GM19043 (cell line): ENCODE results near the gene PHOSPHO1.
A peak's percentile ranks its signal among the peaks of the same experiment; 100 is the strongest.
"Not testable (repeated sequence)": the region's sequence is repeated elsewhere in the genome, so short reads cannot be mapped to it uniquely, and the experiment has no call there.

Experiments
- ATAC-seq: cut with Tn5 transposase; IDR thresholded peaks from one replicate; pipeline ENCODE4 v1.9.1; 2021; ENCODE audit warnings: low read depth; ENCODE audit not compliant: unreplicated experiment

The PHOSPHO1 gene, protein sequence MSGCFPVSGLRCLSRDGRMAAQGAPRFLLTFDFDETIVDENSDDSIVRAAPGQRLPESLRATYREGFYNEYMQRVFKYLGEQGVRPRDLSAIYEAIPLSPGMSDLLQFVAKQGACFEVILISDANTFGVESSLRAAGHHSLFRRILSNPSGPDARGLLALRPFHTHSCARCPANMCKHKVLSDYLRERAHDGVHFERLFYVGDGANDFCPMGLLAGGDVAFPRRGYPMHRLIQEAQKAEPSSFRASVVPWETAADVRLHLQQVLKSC

DNA sequence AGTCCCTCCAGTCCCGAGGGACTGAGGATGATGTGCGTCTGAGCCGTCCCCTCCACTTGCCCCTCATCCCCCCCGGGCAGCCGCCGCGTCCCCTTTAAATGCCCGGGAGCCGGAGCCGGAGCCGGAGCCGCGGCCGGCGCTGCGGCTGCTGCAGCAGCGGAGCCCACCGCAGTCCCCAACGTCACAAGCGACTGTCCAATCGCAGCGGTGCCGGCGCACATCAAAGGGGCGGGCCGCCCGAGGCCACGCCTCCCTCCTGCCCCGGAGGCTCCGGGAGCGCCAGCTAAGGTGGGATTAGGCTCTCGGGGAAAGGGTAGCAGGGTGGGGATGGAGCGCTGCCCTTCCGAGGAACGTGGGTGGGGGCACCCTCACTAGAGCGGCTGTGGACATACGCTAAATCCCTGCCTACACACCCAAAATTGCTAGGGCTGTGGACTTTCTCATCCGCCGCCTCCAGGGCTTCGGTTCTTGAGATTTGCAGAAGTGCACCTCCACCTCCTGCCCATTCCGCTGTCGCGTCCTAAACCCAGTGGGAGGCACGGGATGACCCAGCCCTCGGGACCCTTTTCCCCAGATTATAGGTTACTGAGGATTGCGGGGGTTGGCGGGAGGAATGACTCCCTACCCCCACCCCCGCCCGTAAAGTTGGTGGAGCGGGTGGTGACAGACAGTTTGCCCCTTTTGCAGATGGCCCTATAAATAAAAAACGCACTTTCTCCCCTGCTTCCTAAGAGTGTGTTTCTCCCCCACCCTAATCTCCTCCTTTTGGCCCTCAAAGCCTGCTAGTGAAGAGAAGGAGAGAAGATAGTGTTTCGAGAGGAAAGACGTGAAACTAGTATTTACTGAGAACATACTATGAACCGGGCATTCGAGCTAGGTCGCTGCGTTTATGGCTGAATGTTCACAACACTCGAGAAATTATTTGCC is at the start of gene PHOSPHO1:
Gene PHOSPHO1, minus strand, starts transcription at position 152 of the 927 bp plus-strand sequence. CDS start 4,096 bp downstream, outside the sequence.
- peak; percentile 85 for ATAC-seq

DNA sequence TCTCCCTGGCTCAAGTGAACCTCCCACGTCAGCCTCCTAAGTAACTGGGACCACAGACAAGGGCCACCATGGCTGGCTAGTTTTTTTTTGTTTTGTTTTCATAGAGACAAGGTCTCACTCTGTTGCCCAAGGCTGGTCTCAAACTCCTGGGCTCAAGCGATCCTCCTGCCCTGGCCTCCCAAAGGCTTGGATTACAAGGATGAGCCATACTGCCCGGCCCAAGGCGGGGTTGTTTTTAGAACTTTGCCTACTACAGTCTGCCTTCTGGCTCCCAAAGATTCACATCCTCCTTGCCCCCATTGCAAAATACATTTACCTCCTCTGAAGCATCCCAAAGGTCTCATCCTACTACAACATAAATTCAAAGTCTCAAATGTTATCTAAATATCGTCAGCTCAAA is 49.5 kb upstream of the PHOSPHO1 start:
- ATAC-seq = no peak

DNA sequence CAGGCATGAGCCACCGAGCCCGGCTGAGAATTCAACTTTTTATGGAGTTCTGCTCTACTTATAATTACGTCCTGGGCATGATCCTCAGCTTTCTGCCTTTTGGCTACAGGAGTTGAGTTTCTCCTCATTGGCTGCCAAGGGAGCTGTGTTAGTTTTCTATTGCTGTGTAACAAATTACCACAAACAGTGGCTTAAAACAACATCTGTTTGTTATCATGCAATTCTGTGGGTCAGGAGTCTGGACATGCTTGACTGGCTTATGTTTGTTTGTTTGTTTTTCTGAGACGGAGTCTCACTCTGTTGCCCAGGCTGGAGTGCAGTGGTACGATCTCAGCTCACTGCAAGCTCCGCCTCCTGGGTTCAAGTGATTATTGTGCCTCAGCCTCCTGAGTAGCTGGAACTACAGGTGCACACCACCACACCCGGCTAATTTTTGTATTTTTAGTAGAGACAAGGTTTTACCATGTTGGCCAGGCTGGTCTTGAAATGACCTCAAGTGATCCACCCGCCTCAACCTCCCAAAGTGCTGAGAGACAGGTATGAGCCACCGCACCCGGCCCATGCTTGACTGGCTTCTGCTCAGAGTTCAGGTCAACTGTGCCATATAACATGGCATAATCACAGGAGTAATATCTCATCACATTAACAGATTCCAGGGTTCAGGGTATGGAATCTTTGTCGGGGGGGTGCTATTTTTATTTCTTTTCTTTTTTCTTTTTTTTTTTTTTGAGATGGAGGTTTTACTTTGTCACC is 48.9 kb upstream of the PHOSPHO1 start:
- not testable (repeated sequence) for ATAC-seq

DNA sequence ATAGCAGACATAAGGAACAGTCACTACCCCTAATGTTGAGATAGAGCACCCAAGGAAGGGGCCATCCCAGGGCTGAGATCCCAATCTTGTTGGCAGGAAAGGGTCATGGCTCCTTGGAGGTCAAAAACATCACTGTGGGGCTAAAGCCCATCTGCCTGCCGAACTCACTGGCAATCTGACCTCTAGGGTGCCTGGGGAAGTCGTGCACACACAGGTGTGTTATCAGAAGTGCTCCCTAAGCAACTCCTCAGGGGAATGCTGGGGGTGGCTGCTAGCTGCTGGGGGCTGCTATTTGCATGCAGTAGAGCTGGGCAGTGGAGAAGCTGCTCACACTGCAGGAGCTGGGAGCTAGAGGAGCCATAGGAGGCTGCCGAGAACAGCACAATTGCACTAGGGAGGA is 47.5 kb upstream of the PHOSPHO1 start:
- ATAC-seq = no peak

DNA sequence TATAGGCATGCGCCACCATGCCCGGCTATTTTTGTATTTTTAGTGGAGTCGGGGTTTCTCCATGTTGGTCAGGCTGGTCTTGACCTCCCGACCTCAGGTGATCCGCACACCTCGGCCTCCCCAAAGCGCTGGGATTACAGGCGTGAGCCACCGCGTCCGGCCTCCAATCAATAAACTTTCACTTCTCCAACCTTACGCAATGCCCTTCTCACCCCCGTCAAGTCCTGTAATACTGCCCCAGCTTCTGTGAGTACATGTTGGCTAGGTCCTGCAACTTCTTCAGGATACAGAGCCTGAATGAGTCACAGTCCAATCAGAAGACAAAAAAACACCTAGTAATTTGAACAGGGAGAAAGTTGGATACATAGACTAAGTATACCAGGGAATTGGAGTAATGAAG is 47.1 kb upstream of the PHOSPHO1 start:
- ATAC-seq = no peak

DNA sequence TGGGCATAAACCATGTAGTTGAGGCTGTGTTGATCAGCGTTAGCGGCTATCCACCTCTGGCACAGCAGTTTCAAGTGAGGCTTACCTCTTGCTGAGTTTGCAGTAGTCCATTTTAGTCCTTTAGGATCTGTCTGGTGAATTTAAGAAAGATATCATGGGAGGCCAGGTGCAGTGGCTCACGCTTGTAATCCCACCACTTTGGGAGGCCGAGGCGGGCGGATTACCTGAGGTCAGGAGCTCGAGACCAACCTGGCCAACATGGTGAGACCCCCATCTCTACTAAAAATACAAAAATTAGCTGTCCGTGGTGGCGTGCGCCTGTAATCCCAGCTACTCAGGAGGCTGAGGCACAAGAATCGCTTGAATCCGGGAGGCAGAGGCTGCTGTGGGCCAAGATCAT is 45.4 kb upstream of the PHOSPHO1 start:
- not testable (repeated sequence) for ATAC-seq

DNA sequence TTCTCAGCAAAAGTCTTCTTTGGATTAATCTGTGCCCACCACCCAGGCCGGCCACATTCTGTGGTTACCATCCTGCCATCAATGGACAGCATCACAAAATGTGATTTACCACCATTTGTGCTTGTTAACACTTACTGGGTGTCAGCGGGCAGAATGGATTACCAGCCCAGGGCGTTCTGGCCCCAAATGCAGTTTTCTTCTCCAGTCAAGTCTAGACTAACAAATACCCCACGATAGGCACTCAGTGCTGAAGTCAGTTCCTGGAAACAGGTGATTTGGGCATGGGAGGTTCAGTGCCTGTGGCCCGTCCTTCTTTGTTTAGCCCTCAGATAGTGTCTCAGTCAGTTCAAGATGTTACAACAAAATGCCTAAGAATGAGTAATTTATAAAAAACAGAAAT is 38.8 kb upstream of the PHOSPHO1 start:
- ATAC-seq = no peak

DNA sequence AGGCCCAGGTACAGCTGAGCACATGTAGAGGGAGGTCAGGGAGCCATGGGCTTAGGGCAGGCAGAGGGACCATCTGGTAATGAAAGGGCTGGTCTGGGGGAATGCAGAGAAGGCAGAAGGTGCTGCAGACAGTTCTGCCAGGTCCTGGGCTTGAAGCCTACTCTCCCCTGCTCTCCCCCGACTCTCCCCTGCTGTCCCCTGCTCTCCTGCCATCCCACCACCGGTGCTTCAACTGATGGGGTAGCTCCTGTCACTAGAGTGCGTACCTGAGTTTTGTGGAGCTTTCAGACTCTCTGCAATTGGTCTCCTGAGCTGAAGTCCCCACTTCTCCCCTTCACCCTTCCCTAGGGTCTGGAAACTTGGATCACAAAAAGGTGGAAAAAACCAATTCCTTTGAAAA is 37.3 kb upstream of the PHOSPHO1 start:
- ATAC-seq = no peak

DNA sequence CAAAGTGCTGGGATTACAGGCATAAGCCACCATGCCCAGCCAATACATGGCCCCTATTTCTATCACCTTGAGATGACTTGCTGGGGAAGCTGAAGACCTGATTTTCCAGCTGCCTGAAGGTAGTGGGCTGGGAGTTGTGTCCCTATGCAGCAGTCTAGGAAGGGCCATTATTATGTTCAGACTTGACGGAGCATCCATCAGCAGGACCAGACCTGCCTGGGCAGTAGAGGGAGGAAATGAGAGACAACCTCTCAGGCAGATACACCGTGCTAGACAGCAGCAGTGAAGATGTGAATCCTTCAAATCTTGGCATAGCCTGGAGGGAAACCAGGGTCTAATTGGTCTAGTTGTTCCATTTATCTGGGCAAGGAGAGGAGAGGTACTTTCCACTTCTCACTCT is 35.6 kb upstream of the PHOSPHO1 start:
- no peak for ATAC-seq

DNA sequence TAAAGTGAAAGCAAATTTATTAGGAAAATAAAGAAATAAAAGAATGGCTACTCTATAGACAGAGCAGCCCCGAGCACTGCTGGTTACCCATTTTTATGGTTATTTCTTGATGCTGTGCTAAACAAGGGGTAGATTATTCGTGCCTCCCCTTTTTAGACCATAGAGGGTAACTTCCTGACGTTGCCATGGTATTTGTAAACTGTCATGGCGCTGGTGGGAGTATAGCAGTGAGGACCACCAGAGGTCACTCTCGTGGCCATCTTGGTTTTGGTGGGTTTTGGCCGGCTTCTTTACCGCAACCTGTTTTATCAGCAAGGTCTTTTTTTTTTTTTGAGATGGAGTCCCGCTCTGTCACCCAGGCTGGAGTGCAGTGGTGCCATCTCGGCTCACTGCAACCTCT is 31.0 kb upstream of the PHOSPHO1 start:
- not testable (repeated sequence) for ATAC-seq

DNA sequence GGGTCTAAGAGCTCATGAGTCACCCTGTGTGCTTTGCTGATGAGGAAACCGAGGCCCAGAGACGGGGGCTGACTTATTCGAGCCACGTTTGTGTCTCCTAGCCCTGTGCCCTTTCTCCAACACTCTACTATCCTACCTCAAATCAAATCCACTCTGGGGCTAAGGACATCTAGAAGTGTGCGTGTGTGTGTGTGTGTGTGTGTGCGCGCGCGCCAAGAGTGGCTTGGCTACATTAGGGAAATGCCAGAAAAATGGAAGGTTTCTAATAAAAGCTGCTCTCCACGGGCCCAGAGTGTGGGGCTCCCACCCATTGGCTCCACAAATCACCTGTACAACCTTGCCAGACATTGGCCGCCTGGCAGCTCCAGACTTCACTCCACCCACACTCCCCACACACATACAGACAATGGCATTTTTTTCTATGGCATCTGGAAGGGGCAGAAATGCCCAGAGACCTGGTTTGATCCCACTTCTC is 30.3 kb upstream of the PHOSPHO1 start:
- no peak for ATAC-seq

DNA sequence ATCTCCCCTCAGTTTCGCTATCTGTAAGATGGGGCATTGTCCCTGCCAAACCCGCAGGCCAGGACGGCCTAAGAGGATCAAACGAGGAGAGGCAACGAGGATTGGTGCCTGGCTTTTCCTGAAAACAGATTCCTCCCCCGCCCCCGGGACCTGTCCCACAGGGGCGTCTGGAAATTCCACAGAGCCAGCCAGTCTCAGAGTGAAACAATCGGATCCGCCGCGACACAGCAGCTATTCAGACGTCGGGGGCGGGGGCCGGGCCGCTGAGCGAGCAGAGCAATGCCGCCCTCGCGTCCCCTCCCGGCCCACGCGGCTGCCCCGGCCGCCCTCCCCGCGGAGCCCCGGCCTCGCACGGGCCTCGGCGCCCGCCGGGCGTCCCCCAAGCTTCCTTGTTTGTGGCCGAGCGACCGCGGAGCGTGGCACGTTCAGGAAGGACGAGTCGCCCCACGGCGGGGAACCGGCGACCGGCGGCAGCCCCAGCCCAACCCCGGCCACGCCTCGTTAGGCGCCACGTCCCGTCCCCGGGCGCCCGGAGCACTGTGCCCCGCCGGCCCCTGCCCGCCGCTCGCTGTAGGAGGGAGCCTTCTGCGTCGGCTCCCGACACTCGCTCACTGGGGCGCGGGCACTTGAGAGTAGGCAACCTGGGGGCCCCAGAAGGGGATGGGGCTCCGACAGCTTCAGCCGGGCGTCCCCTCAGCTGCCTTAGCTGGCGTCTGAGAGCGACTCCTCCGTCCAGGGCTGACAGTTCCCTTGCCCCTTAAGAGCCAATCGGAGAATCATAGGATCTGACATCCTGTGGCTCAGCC is 29.6 kb upstream of the PHOSPHO1 start:
- no peak for ATAC-seq

DNA sequence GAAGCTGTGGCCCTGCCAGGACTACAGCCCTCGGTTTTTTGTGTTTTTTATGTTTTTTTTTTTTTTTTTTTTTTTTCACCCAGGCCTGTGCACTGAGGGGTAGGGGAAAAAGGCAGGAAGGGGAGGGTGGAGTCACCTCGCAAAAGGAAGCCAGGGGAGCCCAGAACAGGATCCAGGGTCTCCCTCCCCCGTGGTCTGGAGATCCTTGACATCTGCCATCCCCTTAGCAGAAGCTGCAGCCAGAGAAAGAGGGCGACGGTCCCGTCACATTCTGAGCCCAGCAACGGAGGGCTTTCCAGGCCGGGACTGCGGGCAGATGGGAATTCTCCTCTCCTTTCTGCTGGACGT is 29.1 kb upstream of the PHOSPHO1 start:
- no peak for ATAC-seq

DNA sequence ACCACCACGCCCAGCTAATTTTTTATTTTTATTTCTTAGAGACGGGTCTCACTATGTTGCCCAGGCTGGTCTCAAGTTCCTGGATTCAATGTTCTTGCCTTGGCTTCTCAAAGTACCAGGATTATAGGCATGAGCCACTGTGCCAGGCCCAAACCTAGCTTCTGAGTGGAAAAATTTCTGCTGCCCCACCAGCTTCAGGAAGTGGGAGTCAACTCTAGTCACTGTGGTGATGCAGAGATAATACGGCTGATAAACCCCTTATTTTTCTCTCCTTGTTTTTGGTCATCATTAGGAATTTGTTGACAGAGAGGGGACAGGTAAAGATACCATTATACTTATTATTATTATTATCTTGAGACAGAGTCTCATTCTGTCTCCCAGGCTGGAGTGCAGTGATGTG is 27.8 kb upstream of the PHOSPHO1 start:
- ATAC-seq = no peak

DNA sequence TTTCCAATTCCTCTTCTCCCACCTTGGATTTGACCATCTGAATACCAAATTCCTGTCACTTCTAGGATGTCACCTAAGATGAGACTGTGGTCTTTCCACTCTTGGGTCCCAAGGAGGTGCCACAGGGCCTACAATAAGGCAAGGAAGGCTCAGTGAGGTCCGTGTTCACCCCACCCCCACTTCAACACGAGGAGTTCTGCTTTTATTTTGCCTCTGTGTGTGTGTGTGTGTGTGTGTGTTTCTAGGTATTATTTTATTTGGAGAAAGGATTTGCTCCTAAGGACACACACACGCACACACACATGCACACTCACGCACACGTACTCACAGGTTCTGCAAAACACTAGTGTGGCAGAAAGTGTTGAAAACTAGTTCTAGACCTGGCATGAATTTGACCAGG is 24.5 kb upstream of the PHOSPHO1 start:
- no peak for ATAC-seq

DNA sequence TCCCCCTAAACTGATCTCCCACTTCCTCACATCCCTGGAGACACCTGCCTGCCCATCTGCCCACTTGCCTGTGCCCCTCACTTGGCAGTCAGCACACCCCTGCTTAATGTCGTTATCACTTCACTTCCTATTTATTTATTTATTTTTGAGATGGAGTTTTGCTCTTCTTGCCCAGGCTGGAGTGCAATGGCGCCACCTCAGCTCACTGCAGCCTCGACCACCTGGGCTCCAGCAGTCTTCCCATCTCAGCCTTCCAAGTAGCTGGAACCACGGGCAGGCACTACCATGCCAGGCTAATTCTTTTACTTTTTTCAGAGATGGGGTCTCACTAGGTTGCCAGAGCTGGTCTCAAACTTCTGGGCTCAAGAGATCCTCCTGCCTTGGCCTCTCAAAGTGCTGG is 23.5 kb upstream of the PHOSPHO1 start:
- no peak for ATAC-seq

DNA sequence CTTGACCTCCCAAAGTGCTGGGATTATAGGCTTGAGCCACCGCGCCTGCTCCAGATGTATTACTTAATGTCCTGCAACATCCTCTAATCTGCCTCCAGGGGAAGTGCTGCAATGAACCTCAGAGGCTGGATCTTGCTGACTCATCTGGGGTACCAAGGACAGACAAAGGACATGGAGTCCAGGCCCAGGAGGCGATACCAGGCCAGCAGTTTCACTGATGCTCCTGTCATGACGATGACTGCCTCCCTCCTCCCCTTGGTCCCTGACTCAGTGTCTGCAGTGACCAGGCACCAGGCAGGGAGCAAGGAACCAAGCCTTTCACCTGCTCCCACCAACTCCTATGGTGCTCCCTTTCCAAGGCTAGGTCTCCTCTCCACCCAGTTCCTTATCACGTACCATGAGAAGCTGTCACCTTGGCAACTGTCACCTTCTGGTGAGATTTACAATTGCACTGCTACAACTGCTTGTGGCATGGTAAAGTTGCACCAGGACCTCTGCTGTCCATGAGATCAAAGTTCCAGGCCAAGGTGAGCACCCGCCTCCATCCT is 21.6 kb upstream of the PHOSPHO1 start:
- no peak for ATAC-seq

DNA sequence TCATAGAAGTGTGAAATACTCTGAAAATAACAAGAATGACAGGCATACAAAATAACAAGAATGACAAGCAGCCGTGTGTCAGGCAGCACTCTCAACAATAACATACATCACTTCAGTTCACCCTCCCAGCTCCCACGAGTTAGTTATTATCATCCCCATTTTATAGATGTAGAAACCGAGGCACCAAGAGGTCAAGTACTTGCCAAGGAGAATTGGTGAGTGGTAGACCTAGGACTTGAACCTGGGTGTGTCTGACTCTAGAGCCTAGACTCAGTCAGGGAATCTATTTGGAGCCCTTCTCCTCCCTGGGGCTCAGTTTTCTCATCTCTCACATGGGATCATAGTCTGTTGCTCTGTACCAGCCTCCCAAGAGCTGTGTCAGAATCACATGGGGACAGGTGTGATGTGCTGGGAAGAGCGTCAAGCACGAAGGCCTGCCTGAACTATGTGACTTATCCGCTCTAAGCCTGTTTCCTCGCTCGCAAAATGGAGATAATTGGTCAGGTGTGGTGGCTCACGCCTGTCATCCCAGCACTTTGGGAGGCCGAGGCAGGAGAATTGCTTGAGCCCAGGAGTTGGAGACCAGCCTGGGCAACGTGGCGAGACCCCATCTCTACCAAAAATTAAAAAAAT is 19.4 kb upstream of the PHOSPHO1 start:
- no peak for ATAC-seq

DNA sequence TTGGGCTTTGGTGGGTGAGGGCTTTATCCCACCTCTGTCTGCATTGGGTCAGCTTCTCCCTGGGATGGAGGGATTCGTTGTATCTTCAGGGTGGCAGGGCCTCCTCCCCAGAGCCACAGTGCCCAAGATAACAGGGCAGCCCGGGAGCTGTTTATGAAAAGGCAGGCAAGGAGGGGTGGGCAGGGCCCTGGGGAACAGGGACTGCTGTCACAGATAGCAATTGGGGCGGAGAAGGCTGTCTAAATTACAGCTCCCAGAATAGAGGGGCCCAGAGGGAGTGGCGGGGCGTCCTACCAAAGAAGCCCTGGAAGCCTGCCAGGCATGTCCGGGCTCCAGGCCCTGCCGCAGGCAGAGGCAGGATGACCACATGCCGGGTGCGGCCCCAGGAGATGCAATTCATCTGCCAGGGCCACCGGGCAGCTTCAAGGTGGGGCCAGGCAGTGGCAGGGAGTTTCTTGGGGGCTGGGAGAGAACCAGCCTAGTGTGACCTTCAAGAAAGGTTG is 18.8 kb upstream of the PHOSPHO1 start:
- no peak for ATAC-seq
